Measurements from ENCODE around the gene ARRDC4.

ARRDC4 gene, protein sequence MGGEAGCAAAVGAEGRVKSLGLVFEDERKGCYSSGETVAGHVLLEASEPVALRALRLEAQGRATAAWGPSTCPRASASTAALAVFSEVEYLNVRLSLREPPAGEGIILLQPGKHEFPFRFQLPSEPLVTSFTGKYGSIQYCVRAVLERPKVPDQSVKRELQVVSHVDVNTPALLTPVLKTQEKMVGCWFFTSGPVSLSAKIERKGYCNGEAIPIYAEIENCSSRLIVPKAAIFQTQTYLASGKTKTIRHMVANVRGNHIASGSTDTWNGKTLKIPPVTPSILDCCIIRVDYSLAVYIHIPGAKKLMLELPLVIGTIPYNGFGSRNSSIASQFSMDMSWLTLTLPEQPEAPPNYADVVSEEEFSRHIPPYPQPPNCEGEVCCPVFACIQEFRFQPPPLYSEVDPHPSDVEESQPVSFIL

GRCh38 chr15:97960364-97961066 is at the start of gene ARRDC4:
ARRDC4 (plus strand) TSS chr15:97960703; CDS start chr15:97960862, 159 bp downstream.
- Histone ChIP-seq H3K9ac (ENCODE audit: low read depth, low read length) (no peak within 1 kb of the TSS), H3K4me1 (ENCODE audit: control insufficient read depth, insufficient read depth, low read length) (no peaks in the 10 kb centered on the region), H3K4me3 (ENCODE audit: low read depth, low read length) (peak within 1 kb of the TSS; percentile 88), H3K36me3 (ENCODE audit: control insufficient read depth, insufficient read depth, low read length) (no peaks in the 10 kb centered on the region), H3K9me3 (ENCODE audit: control insufficient read depth, insufficient read depth, low read length) (no peaks in the 10 kb centered on the region), H3K27me3 (ENCODE audit: control insufficient read depth, insufficient read depth, low read length) (peaks cover 13% of the 10 kb centered on the region)

GRCh38 chr15:97914711-97915110 is 45.8 kb upstream of the ARRDC4 start:
- Histone ChIP-seq H3K36me3 (ENCODE audit: control insufficient read depth, insufficient read depth, low read length) (no peaks in the 10 kb centered on the region), H3K9ac (ENCODE audit: low read depth, low read length) (no peak overlapping the region), H3K4me3 (ENCODE audit: low read depth, low read length) (no peak overlapping the region), H3K27me3 (ENCODE audit: control insufficient read depth, insufficient read depth, low read length) (no peaks in the 10 kb centered on the region), H3K9me3 (ENCODE audit: control insufficient read depth, insufficient read depth, low read length) (no peaks in the 10 kb centered on the region), H3K4me1 (ENCODE audit: control insufficient read depth, insufficient read depth, low read length) (no peaks in the 10 kb centered on the region)

DNA sequence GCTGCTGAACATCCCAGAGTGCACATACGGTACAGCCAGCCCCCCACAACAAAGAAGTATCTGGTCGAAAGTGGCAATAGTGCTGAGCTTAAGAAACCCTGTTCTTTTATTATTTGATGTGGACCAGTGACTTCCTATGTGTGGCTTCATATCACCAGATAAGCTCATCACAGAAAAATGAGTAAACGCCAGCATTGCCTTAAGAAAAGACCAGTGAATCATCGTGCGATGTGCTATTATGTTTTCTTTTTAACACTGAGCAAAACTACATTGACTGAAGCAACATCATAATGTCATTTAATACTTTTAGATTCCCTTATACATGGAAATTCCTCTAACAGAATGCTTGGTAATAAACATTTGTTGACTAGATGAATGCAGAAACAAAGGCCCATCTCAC is 45.2 kb upstream of the ARRDC4 start:
- no peak overlapping the region for H3K4me3 ChIP-seq (ENCODE audit: low read depth, low read length)
- H3K9ac ChIP-seq (ENCODE audit: low read depth, low read length) = no peak overlapping the region
- H3K27me3 ChIP-seq (ENCODE audit: control insufficient read depth, insufficient read depth, low read length) = no peaks in the 10 kb centered on the region
- H3K36me3 ChIP-seq (ENCODE audit: control insufficient read depth, insufficient read depth, low read length) = no peaks in the 10 kb centered on the region
- H3K9me3 ChIP-seq (ENCODE audit: control insufficient read depth, insufficient read depth, low read length) = no peaks in the 10 kb centered on the region
- H3K4me1 ChIP-seq (ENCODE audit: control insufficient read depth, insufficient read depth, low read length) = no peaks in the 10 kb centered on the region

DNA sequence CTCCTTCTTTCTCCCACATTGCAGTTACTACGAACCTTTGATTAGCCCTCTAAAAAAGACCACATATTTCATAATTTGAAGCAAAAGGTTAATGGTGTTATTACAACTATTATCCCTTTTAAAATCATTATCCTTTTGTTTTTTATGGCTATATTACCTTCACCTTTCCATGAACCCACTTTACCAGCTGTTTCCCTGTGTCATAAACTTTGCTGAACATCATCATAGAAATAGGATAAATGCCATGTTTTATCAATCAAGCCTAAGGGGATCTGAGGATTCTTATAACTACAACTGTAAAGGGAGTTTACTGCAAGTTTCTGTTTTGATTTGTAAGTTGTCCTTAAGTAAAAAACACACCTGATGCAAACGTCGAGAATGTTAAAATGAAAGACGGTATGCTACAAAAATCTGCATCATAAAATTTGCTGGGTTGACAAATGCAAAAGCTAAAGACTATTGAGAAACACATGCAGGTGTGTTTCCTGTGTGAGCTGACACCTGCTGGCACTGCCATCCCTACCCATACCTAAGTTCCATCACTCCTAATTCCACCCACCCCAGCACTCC is 39.1 kb upstream of the ARRDC4 start:
- H3K36me3 ChIP-seq (ENCODE audit: control insufficient read depth, insufficient read depth, low read length) = no peaks in the 10 kb centered on the region
- H3K4me3 ChIP-seq (ENCODE audit: low read depth, low read length) = no peak overlapping the region
- no peaks in the 10 kb centered on the region for H3K4me1 ChIP-seq (ENCODE audit: control insufficient read depth, insufficient read depth, low read length)
- H3K9me3 ChIP-seq (ENCODE audit: control insufficient read depth, insufficient read depth, low read length) = no peaks in the 10 kb centered on the region
- H3K9ac ChIP-seq (ENCODE audit: low read depth, low read length) = no peak overlapping the region
- H3K27me3 ChIP-seq (ENCODE audit: control insufficient read depth, insufficient read depth, low read length) = no peaks in the 10 kb centered on the region

GRCh38 chr15:97929456-97930229 is 30.9 kb upstream of the ARRDC4 start:
- H3K9me3 ChIP-seq (ENCODE audit: control insufficient read depth, insufficient read depth, low read length) = peaks cover 5% of the 10 kb centered on the region
- H3K9ac ChIP-seq (ENCODE audit: low read depth, low read length) = no peak overlapping the region
- H3K4me1 ChIP-seq (ENCODE audit: control insufficient read depth, insufficient read depth, low read length) = no peaks in the 10 kb centered on the region
- H3K36me3 ChIP-seq (ENCODE audit: control insufficient read depth, insufficient read depth, low read length) = no peaks in the 10 kb centered on the region
- no peak overlapping the region for H3K4me3 ChIP-seq (ENCODE audit: low read depth, low read length)
- H3K27me3 ChIP-seq (ENCODE audit: control insufficient read depth, insufficient read depth, low read length) = no peaks in the 10 kb centered on the region

- no peaks in the 10 kb centered on the region for H3K27me3 ChIP-seq (ENCODE audit: control insufficient read depth, insufficient read depth, low read length)
- H3K9ac ChIP-seq (ENCODE audit: low read depth, low read length) = no peak overlapping the region
- H3K4me1 ChIP-seq (ENCODE audit: control insufficient read depth, insufficient read depth, low read length) = no peaks in the 10 kb centered on the region
- H3K9me3 ChIP-seq (ENCODE audit: control insufficient read depth, insufficient read depth, low read length) = peaks cover 5% of the 10 kb centered on the region
- no peak overlapping the region for H3K4me3 ChIP-seq (ENCODE audit: low read depth, low read length)
- no peaks in the 10 kb centered on the region for H3K36me3 ChIP-seq (ENCODE audit: control insufficient read depth, insufficient read depth, low read length)
These were observed 30.3 kb upstream of the ARRDC4 start for GRCh38 chr15:97930230-97930629.

- Histone ChIP-seq H3K9ac (ENCODE audit: low read depth, low read length) (no peak overlapping the region), H3K36me3 (ENCODE audit: control insufficient read depth, insufficient read depth, low read length) (no peaks in the 10 kb centered on the region), H3K4me1 (ENCODE audit: control insufficient read depth, insufficient read depth, low read length) (no peaks in the 10 kb centered on the region), H3K4me3 (ENCODE audit: low read depth, low read length) (no peak overlapping the region), H3K9me3 (ENCODE audit: control insufficient read depth, insufficient read depth, low read length) (peaks cover 5% of the 10 kb centered on the region), H3K27me3 (ENCODE audit: control insufficient read depth, insufficient read depth, low read length) (no peaks in the 10 kb centered on the region)
These were observed 29.2 kb upstream of the ARRDC4 start for GRCh38 chr15:97931314-97931713.

- Histone ChIP-seq H3K9ac (ENCODE audit: low read depth, low read length) (no peak overlapping the region), H3K9me3 (ENCODE audit: control insufficient read depth, insufficient read depth, low read length) (peaks cover 5% of the 10 kb centered on the region), H3K36me3 (ENCODE audit: control insufficient read depth, insufficient read depth, low read length) (no peaks in the 10 kb centered on the region), H3K4me1 (ENCODE audit: control insufficient read depth, insufficient read depth, low read length) (no peaks in the 10 kb centered on the region), H3K27me3 (ENCODE audit: control insufficient read depth, insufficient read depth, low read length) (no peaks in the 10 kb centered on the region), H3K4me3 (ENCODE audit: low read depth, low read length) (no peak overlapping the region)
These were observed 26.9 kb upstream of the ARRDC4 start for GRCh38 chr15:97933589-97933988.

GRCh38 chr15:97940993-97941392 is 19.5 kb upstream of the ARRDC4 start:
- Histone ChIP-seq H3K27me3 (ENCODE audit: control insufficient read depth, insufficient read depth, low read length) (no peaks in the 10 kb centered on the region), H3K4me3 (ENCODE audit: low read depth, low read length) (no peak overlapping the region), H3K9ac (ENCODE audit: low read depth, low read length) (no peak overlapping the region), H3K9me3 (ENCODE audit: control insufficient read depth, insufficient read depth, low read length) (no peaks in the 10 kb centered on the region), H3K4me1 (ENCODE audit: control insufficient read depth, insufficient read depth, low read length) (no peaks in the 10 kb centered on the region), H3K36me3 (ENCODE audit: control insufficient read depth, insufficient read depth, low read length) (no peaks in the 10 kb centered on the region)

- Histone ChIP-seq H3K4me1 (ENCODE audit: control insufficient read depth, insufficient read depth, low read length) (no peaks in the 10 kb centered on the region), H3K4me3 (ENCODE audit: low read depth, low read length) (no peak overlapping the region), H3K36me3 (ENCODE audit: control insufficient read depth, insufficient read depth, low read length) (no peaks in the 10 kb centered on the region), H3K9me3 (ENCODE audit: control insufficient read depth, insufficient read depth, low read length) (no peaks in the 10 kb centered on the region), H3K9ac (ENCODE audit: low read depth, low read length) (no peak overlapping the region), H3K27me3 (ENCODE audit: control insufficient read depth, insufficient read depth, low read length) (no peaks in the 10 kb centered on the region)
These were observed 18.9 kb upstream of the ARRDC4 start for GRCh38 chr15:97941572-97941971.

DNA sequence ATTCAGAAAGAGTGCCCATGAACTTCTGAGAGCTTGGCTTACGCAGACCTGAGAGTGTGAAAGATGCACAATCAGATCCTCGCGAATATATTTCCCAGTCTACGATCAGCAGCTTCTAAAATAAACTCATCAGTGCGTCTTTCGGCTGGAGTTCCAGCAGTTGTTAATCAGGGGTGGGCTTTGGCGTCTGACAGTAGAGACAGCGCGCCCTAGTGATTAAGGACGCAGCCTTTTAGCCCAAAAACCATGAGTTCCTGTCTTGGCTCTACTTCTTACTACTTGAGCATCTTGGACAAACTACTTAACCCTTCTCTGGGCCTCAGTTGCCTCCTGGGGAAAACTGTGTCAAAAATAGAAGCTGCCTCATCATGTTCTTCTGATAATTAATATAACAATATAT is 15.8 kb upstream of the ARRDC4 start:
- H3K4me3 ChIP-seq (ENCODE audit: low read depth, low read length) = no peak overlapping the region
- H3K9ac ChIP-seq (ENCODE audit: low read depth, low read length) = no peak overlapping the region
- H3K9me3 ChIP-seq (ENCODE audit: control insufficient read depth, insufficient read depth, low read length) = no peaks in the 10 kb centered on the region
- H3K4me1 ChIP-seq (ENCODE audit: control insufficient read depth, insufficient read depth, low read length) = no peaks in the 10 kb centered on the region
- no peaks in the 10 kb centered on the region for H3K27me3 ChIP-seq (ENCODE audit: control insufficient read depth, insufficient read depth, low read length)
- H3K36me3 ChIP-seq (ENCODE audit: control insufficient read depth, insufficient read depth, low read length) = no peaks in the 10 kb centered on the region

Data from iPS-15b (cell line).